ENCODE results near the gene GTF3C2.
"Not testable (repeated sequence)": the region's sequence is repeated elsewhere in the genome, so short reads cannot be mapped to it uniquely, and the experiment has no call there.

The GTF3C2 gene

GRCh38 chr2:27320958-27321543 is 35.5 kb downstream of the GTF3C2 start:
- DNase-seq = no peak

GRCh38 chr2:27319839-27320238 is 36.7 kb downstream of the GTF3C2 start:
- not testable (repeated sequence) for DNase-seq

- no peak for DNase-seq
These were observed 39.7 kb downstream of the GTF3C2 start for GRCh38 chr2:27316655-27317412.

- DNase-seq = no peak
These were observed 41.4 kb downstream of the GTF3C2 start for GRCh38 chr2:27315122-27315521.

- no peak for DNase-seq
These were observed 41.9 kb downstream of the GTF3C2 start for GRCh38 chr2:27314709-27315108.

- DNase-seq = no peak
These were observed 42.5 kb downstream of the GTF3C2 start for GRCh38 chr2:27313882-27314645.

GRCh38 chr2:27312152-27312551 is 44.4 kb downstream of the GTF3C2 start:
- no peak for DNase-seq

DNA sequence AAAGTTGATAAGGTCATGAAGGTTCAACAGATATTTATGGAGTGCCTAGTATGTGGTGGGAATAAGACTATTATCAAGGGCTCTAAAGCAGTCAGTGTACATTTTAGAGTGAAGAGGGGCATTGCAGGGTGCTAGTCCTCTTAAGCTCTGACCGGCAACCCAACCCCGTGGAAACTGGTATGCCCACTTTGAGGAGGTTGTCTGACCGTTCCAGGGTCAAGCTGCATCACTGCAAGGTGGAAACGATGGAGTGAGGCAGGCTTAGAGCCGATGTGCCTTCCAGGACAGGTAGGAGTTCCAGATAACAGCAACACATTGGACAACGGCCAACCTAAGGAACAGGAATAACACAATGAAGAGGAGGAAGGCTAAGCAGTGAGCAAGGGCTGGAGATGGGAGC is 46.9 kb downstream of the GTF3C2 start:
- no peak for DNase-seq

DNA sequence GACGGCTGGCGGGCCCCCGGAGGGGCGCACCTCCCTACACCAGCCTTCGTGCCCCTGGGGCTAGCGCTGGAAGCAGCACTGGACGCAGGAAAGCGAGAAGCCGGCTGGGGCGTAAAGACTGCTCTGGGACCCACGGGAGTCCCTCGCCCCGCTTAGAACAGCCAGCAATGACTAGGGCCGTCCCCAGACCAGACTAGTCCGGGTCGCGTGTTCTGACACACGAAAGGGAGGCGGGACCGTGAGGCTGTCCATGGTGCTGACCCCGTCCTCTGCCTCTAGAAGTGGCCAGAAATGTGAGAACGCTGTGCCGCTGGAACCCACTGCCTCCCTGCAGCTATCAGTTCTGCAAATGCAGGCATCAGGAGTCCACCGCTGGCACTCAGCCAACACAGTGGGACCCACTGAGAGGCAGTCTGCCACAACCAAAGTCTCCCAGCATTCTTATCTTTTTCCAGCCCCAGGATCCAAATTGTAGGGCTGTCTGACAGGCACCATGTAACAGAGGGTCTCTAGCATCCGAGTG is 48.1 kb downstream of the GTF3C2 start, which contains the start of gene UCN:
Gene UCN, minus strand, starts transcription at position 87 of the 523 bp plus-strand sequence. CDS start 550 bp downstream, outside the sequence.
- no peak for DNase-seq

DNA sequence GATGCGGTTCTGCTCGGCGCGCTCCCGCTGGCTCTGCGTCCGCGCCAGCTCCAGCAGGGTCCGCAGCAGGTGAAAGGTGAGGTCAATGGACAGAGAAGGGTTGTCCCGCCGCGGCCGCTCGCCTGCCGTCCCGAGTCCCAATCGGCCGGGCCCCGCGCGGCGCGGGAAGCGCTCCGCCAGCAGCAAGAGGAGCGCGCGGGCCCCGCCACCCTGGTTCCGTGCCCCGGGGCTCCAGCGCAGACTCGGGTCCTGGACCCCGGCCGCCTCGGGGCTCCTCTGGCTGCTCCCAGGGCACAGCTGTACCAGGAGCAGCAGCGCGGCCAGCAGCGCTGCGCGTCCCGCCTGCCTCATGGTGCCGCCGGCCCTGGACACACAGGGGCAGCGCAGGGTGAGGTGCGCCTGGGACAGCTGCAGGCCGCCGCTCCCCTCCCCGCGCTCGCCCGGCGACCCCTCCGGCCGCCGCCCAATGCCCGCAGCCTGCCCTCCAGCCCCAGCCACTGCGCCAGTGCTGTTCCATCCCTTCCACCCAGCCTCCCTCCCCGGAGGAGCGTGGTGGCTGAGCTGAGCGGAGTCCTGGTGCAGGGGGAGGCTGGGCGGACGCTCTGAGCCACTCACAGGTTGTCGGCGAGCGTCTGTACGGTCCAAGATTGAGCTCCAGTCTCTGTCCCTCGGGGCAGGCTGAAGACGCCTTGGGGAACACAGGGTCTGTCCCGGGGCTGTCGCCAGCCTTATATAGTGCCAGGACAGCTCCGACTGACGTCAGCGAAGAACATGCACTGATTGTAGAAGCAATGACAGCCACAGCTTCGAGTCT is 48.8 kb downstream of the GTF3C2 start:
- DNase-seq = no peak

DNA sequence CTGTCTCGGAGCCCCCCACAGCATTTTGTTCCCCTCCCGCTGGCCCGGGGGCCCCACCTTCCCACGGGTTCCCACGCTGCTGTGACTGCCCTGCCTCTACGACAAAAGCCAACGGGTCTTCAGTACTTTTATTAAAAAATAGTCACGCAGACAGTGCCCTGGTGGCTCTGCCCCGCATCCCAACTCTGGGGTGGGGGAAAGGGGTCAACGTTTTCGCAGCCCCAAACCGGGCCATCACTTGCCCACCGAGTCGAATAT is 49.3 kb downstream of the GTF3C2 start:
- no peak for DNase-seq

DNA sequence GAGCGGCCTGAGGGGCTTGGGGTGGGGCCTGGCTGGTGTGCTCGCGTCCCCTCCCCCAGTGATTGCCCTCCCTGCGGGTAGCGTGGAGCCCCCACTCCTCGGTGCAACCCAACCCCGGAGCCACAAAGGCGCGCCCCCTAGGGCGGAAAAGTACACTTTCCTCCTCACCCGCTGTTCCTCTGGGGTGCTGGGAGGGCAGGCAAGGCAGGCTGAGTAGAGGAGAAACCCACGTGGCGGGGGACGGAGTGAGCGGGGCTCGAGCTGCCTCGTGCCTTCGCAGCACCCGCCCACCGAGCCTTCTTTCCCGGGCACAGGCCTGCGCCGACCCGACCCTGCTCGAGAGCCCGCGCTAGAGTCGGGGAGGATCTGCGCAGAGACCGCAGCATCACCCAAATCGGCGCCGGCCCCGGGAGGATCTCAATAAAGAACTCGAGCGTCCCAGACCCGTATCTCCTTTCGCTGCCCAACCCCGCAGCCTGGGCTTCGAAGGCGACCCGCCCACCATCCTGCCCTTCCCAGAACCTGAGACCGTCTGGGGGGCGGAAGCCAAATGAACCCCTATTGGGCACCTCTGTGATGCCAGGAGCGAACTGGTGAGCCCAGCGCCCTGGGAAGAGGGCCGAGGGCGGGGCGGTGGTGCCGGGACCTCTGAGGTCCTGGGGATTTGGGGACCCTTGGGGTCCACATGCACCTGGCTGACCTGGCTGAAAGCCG is 49.8 kb downstream of the GTF3C2 start:
- DNase-seq = peak; percentile 30

- DNase-seq = no peak
These were observed 50.4 kb downstream of the GTF3C2 start for GRCh38 chr2:27306136-27306535.

- no peak for DNase-seq
These were observed 51.0 kb downstream of the GTF3C2 start for GRCh38 chr2:27305516-27305915.

DNA sequence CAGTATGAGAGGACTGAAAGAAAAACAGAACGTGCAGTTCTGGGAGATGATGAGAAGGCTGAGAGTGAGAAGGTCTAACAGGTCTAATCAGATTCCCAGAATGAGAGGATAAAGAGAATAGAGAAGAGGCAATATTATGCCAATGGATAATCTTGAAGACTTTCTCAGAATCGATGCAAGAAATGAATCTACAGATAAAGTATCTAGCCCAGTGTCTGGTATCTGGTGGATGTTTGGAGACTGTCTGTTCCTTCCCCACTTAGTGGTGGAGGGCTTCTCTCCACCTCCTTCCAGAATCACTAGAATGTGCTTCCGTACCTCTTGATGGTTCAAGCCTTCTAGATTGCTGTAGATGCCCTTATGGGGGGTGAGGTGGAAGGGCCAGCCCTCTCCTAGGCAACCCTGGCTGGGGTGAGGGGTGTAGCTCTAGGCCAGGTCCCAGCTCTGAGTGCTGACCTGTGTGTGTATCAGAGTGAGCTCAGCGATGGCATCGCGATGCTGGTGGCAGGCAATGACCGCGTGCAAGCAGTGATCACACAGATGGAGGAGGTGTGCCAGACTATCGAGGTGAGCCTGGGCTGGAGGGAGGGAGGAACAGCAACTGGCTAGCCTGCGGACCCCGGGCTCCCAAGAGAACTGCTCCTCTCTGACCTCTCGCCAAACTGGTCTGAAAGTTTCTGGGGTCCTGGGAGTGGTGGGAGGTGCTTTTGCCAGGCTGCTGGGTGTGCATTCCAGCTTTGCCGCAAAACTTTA is 51.9 kb downstream of the GTF3C2 start:
- DNase-seq = no peak

GRCh38 chr2:27303093-27304025 is 53.2 kb downstream of the GTF3C2 start:
- peak; percentile 59 for DNase-seq

DNA sequence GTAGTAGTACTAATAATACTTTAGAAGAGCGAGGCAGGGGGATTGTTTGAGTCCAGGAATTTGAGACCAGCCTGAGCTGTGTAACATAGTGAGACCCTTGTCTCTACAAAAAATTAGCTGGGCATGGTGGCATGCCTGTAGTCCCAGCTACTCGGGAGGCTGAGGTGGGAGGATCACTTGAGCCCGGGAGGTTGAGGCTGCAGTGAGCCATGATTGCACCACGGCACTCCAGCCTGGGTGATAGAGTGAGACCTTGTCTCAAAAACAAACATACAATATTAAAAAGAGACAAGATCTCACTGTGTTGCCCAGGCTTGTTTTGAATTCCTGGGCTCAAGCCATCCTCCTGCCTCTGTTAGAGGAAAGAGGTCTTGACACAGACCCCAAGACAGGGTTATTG is 56.0 kb downstream of the GTF3C2 start:
- DNase-seq = not testable (repeated sequence)

- no peak for DNase-seq
These were observed 58.0 kb downstream of the GTF3C2 start for GRCh38 chr2:27298391-27299080.

DNA sequence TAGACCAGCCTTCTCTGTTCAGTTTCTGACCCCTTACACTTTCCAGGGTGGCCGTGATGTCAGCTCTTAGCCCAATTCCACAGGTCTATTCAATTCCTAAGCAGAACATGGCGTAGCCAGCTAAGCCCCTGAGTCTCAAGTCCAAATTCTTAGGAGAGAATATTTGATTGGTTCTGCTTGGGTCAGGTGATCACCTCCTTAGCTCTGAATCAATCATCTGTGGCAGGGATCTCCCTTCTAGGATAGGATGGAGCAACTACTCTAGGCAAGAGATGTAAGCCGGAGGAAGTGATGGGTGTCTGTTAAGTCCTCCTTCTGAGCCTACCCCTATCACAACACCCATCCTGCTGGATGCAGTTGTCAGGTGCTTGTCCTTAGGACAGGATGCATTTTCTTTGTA is 59.4 kb downstream of the GTF3C2 start:
- DNase-seq = no peak

- no peak for DNase-seq
These were observed 60.1 kb downstream of the GTF3C2 start for GRCh38 chr2:27296481-27296880.
